Measurements from ENCODE around the gene AFF3. TPM values are rescaled to one million over a fixed set of nuclear protein-coding genes. Genes with fewer than 3 reads are reported as not detected.

The AFF3 gene
- total and polyA plus RNA-seq, 2 of the 4 experiments (the other 2 are of a cell fraction): 12.9 to 14.3 TPM

DNA sequence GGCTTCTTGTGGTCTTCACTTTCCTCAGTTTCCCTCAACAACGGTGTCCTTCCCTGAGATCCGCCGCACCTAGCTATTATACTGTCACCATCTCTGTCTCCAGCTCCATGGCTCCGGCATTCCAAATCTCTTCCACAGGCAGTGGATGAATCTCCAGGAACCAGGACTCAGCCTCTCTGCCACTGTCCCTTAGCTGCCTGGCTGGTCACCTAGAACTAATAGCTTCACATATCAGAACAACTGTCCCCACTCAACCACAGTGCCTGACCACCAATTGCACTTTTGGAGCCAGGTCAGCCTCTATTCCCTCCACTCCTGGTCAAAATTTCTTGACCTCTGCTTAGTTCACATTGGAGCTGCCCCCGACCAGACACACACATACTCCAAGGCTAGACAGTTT is 38.1 kb upstream of the AFF3 start (continued):
- TF ChIP-seq, protein P1, sequence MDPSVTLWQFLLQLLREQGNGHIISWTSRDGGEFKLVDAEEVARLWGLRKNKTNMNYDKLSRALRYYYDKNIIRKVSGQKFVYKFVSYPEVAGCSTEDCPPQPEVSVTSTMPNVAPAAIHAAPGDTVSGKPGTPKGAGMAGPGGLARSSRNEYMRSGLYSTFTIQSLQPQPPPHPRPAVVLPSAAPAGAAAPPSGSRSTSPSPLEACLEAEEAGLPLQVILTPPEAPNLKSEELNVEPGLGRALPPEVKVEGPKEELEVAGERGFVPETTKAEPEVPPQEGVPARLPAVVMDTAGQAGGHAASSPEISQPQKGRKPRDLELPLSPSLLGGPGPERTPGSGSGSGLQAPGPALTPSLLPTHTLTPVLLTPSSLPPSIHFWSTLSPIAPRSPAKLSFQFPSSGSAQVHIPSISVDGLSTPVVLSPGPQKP (IDR thresholded peaks at IDR 0.05; ENCODE audit: borderline replicate concordance, low read depth, low read length): no peak
- TF ChIP-seq RFX5 (IDR thresholded peaks at IDR 0.05; ENCODE audit: low read depth, low read length): no peak
- TF ChIP-seq CHD1 (IDR thresholded peaks at IDR 0.05; ENCODE audit: low read depth, low read length): no peak
- TF ChIP-seq RAD21 (IDR thresholded peaks at IDR 0.05; ENCODE audit: low read length): no peak
- TF ChIP-seq MXI1 (IDR thresholded peaks at IDR 0.05; ENCODE audit: borderline replicate concordance, low read depth, low read length): no peak
- no peak for TF ChIP-seq SMC3 (IDR thresholded peaks at IDR 0.05; ENCODE audit: low read depth, low read length)
- no peak for TF ChIP-seq POLR2A (IDR thresholded peaks at IDR 0.05; ENCODE audit: low read depth, low read length)

DNA sequence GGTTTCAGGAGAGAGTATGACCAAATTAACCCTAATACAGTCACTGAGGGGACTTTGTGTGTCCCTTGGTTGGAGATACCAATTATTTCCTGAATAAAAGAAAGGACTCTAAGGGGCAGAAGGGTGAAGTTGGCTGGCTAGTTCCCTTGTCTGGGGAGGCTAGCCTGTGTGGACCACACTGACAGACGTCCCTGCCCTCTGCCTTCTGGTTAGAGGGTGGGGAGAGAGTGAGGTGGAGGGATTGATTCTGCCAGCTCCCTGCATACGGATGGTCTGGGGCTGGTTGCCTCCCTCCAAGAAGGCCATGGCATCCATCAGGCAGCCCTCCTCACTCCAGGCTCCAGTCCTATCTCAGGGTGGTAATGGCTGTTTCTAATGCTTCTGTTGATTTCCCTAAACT is 37.4 kb upstream of the AFF3 start:
- Histone ChIP-seq H4K91ac (ENCODE audit: insufficient read depth, low read depth, low read length) (no peak overlapping the region), H2BK5ac (ENCODE audit: low read depth, low read length, poor library complexity, severe bottlenecking) (no peak overlapping the region), H3K18ac (ENCODE audit: low read depth, low read length) (no peak overlapping the region), H3K9me3 (ENCODE audit: control insufficient read depth, insufficient read depth, low read length) (no peaks in the 10 kb centered on the region), H2AK5ac (ENCODE audit: low read depth, low read length) (no peak overlapping the region), H3K27me3 (ENCODE audit: control insufficient read depth, insufficient read depth, low read length) (peaks cover 2% of the 10 kb centered on the region; the same call in 1 of the 2 replicates), H2BK20ac (ENCODE audit: low read depth, low read length) (no peak overlapping the region), H3K9ac (ENCODE audit: low read depth, low read length) (no peak overlapping the region), H3K4me2 (ENCODE audit: low read depth, low read length) (no peak overlapping the region), H2AFZ (replicated peaks; ENCODE audit: low read length, poor library complexity) (no peak overlapping the region), H2BK15ac (ENCODE audit: low read depth, low read length) (no peak overlapping the region), H3K4ac (ENCODE audit: low read depth, low read length) (no peak overlapping the region), H4K20me1 (ENCODE audit: insufficient read depth, low read length) (no peaks in the 10 kb centered on the region), H3K9me1 (ENCODE audit: insufficient read depth, low read length) (no peaks in the 10 kb centered on the region), H3K23ac (ENCODE audit: low read depth, low read length) (no peak overlapping the region), H3K27ac (ENCODE audit: insufficient read depth, low read length) (no peak overlapping the region), H3K79me1 (ENCODE audit: low read depth in 1 of 2, low read length in 2 of 2) (no peaks in the 10 kb centered on the region), H3K4me3 (ENCODE audit: insufficient read depth, low read depth, low read length) (no peak overlapping the region), H3K56ac (ENCODE audit: extremely low read depth, insufficient read depth, low read length) (no peak overlapping the region), H3K4me1 (ENCODE audit: control insufficient read depth, insufficient read depth, low read length) (no peaks in the 10 kb centered on the region), H4K5ac (ENCODE audit: low read depth, low read length) (no peak overlapping the region), H3K36me3 (ENCODE audit: control insufficient read depth, insufficient read depth, low read length) (no peaks in the 10 kb centered on the region), H2AK9ac (replicated peaks; ENCODE audit: low read depth, low read length, poor library complexity) (no peak overlapping the region), H4K8ac (ENCODE audit: low read depth in 2 of 2, low read length in 2 of 2) (no peak overlapping the region), H3K14ac (replicated peaks; ENCODE audit: low read depth, low read length) (no peak overlapping the region), H2BK120ac (ENCODE audit: low read depth, low read length) (no peak overlapping the region)
- WGBS, 2 experiments (ENCODE audit: extremely low coverage in 2 of 2, insufficient read length in 1 of 2): no CpG with 5 or more reads among the region's 2 CpGs
- TF ChIP-seq RAD21 (IDR thresholded peaks at IDR 0.05; ENCODE audit: low read length): no peak
- ATAC-seq (ENCODE audit: low read depth) (no peak), DNase-seq (no peak)
- in situ Hi-C loops (cut with MboI; ENCODE audit: low sequenced_read_pairs): no loop called here
- intact Hi-C loops (cut with micrococcal nuclease): no loop called here
- BruUV-seq (replicated peaks): no TSS peak
- ChIA-PET CTCF (no interaction called here), POLR2A (ENCODE audit: unreplicated experiment) (no interaction called here)
- dilution Hi-C loops (cut with HindIII; ENCODE audit: low sequenced_read_pairs, unreplicated experiment): no loop called here

Data from IMR-90 (cell line).